Neural cell (in vitro differentiated cells): Measurements from ENCODE around the gene COMMD2.

Experiments
- CTCF ChIP-seq: fragments of 450-650 bp; IDR thresholded peaks from 2 replicates; pipeline ENCODE4 v1.5.1; 2014; ENCODE audit warnings: antibody characterized with exemption, mild to moderate bottlenecking, moderate library complexity; ENCODE audit not compliant: poor library complexity, severe bottlenecking
- EP300 ChIP-seq: fragments of 450-650 bp; conservative IDR thresholded peaks from 2 replicates; pipeline ENCODE4 v1.6.1; 2014; ENCODE audit warnings: antibody characterized with exemption, mild to moderate bottlenecking, moderate library complexity; ENCODE audit not compliant: poor library complexity, severe bottlenecking
- EZH2 ChIP-seq: fragments of 200-600, 300-800 bp; shearing (Covaris generic), sonication (generic); IDR thresholded peaks from 2 replicates; pipeline ENCODE4 v1.6.1; 2014; ENCODE audit warnings: antibody characterized with exemption, low read length, borderline replicate concordance, mild to moderate bottlenecking; ENCODE audit not compliant: insufficient read depth, poor library complexity, severe bottlenecking
- MXI1 ChIP-seq: fragments of 450-650 bp; conservative IDR thresholded peaks from 2 replicates; pipeline ENCODE4 v1.6.1; 2014; ENCODE audit warnings: antibody characterized with exemption, mild to moderate bottlenecking; ENCODE audit not compliant: poor library complexity, severe bottlenecking
- POLR2AphosphoS5 ChIP-seq: IDR thresholded peaks from 2 replicates; pipeline ENCODE4 v1.6.1; 2012
- RAD21 ChIP-seq: fragments of 450-650 bp; conservative IDR thresholded peaks from 2 replicates; pipeline ENCODE4 v1.6.1; 2014; ENCODE audit warnings: antibody characterized with exemption, mild to moderate bottlenecking, moderate library complexity
- SMC3 ChIP-seq: fragments of 450-650 bp; conservative IDR thresholded peaks from 2 replicates; pipeline ENCODE4 v1.6.1; 2014; ENCODE audit warnings: antibody characterized with exemption, mild to moderate bottlenecking, moderate library complexity; ENCODE audit not compliant: poor library complexity
- TAF1 ChIP-seq: IDR thresholded peaks from 2 replicates; pipeline ENCODE4 v1.6.1; 2012; ENCODE audit warnings: low read depth
- TF ChIP-seq, protein P1 (sequence below): IDR thresholded peaks from 2 replicates; pipeline ENCODE4 v1.6.1; 2012; ENCODE audit warnings: borderline replicate concordance

GRCh38 chr3:149702691-149703441 is 49.4 kb downstream of the COMMD2 start:
- no peak for TF ChIP-seq RAD21
- TF ChIP-seq CTCF: no peak
- TF ChIP-seq POLR2AphosphoS5: no peak
- TF ChIP-seq EP300: no peak
- no peak for TF ChIP-seq EZH2
- TF ChIP-seq, protein P1, sequence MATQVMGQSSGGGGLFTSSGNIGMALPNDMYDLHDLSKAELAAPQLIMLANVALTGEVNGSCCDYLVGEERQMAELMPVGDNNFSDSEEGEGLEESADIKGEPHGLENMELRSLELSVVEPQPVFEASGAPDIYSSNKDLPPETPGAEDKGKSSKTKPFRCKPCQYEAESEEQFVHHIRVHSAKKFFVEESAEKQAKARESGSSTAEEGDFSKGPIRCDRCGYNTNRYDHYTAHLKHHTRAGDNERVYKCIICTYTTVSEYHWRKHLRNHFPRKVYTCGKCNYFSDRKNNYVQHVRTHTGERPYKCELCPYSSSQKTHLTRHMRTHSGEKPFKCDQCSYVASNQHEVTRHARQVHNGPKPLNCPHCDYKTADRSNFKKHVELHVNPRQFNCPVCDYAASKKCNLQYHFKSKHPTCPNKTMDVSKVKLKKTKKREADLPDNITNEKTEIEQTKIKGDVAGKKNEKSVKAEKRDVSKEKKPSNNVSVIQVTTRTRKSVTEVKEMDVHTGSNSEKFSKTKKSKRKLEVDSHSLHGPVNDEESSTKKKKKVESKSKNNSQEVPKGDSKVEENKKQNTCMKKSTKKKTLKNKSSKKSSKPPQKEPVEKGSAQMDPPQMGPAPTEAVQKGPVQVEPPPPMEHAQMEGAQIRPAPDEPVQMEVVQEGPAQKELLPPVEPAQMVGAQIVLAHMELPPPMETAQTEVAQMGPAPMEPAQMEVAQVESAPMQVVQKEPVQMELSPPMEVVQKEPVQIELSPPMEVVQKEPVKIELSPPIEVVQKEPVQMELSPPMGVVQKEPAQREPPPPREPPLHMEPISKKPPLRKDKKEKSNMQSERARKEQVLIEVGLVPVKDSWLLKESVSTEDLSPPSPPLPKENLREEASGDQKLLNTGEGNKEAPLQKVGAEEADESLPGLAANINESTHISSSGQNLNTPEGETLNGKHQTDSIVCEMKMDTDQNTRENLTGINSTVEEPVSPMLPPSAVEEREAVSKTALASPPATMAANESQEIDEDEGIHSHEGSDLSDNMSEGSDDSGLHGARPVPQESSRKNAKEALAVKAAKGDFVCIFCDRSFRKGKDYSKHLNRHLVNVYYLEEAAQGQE: no peak
- TF ChIP-seq TAF1: no peak
- no peak for TF ChIP-seq SMC3
- no peak for TF ChIP-seq MXI1
